GM21526 (cell line): ENCODE measurements around the gene LSP1.

ENCODE experiments used
- ATAC-seq: cut with Tn5 transposase; IDR thresholded peaks from one replicate; pipeline ENCODE4 v1.9.1; 2021; ENCODE audit warnings: moderate library complexity; ENCODE audit not compliant: unreplicated experiment, low FRiP score

The LSP1 gene

DNA sequence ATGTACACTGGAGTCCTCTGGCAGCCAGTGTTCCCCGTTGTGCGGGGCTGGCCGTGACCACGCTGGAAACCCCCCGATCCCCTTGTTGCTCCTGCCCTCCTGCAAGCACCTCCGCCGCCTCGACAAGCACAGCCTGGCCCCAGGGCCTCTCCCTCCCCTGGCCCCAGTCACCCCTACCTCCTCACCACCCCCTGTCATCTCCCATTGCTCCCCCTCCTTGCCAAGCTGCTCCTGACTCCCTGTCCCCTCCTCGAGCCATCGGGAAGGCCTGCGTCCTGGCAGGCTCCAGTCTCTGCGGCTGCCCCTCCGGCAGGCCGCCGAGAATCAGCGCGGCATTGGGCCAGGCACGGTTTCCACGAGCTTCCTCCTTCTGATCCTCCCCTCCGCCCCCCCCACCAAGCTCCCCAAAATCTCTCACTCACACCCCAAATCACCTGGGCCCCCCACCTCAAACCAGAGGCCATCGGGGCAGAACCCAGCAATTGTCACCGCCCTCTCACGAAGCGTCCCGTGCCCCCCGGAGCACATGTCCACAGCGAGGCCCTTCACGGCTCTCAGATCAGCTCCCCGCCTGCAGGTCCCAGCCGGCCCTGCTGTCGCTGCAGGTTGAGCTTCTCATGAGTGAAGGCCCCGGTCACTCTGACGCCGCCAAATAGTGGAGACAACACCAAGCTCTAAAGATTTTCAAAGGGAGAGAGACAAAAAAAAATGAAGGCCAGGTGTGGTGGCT lies 5.7 kb upstream of the LSP1 start:
- no peak for ATAC-seq

DNA sequence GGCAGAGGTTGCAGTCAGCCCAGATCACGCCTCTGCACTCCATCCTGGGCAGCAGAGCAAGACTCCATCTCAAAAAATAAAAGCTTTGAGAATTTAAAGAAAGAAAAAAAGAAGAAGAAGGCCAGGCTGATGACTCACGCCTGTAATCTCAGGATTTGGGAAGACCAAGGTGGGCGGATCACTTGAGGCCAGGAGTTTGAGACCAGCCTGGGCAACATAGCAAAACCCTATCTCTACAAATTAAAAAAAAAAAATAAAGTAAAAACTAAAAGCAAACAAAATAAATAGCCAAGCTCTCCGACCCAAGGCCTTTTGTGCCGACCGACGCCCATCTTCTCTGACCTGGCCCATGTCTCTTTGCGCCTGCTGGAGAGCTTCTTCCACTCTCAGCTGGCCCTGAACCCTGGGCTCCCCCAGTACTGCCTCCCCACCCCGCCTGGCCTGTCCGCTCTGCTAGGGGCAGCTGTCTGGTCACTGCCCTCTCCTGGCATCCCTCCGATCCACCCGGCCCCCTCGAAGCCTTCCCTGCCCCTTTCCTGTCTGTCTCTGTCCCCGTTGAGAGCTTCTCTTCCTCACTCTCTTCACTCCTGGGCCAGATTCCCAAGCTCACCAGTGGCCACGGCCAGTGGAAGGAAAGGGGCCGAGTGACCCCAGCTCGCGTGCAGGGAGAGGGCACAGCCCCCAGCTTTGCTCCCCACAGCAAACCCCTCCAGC lies 4.8 kb upstream of the LSP1 start:
- ATAC-seq: no peak

DNA sequence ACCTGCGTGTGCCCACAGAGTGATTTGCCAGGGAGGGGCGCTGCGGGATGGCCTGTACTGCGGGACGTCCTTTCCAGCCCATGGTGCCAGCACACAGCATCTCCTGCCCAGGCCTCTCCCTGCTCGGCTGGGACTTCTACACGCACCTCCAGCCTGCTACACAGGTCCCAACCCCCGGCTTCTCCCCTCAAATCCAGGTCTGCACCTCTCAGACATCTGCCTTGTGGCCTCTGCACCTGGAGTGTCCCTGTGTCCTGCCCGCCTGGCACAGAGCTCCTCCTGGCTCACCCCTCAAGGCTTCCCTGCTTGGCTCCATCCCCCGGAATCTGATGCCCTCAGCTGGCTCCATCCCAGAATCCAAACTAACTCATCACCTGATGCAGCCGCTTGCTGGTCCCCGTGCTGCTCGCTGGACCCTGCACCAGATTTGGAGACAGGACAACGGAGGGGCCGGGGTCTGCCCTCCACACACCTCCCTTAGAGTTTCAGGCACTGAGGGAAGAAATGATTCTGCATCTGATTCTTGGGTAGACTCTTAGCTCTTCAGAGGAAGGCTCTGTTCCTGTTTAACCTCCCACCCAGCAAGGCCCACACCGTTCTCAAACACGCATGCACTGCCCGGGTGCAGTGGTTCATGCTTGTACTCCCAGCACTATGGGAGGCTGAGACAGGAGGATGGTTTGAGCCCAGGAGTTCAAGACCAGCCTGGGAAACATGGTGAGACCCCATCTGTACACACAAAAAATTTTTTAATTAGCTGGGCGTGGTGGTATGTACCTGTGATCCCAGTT lies 4.0 kb upstream of the LSP1 start:
- ATAC-seq: no peak

DNA sequence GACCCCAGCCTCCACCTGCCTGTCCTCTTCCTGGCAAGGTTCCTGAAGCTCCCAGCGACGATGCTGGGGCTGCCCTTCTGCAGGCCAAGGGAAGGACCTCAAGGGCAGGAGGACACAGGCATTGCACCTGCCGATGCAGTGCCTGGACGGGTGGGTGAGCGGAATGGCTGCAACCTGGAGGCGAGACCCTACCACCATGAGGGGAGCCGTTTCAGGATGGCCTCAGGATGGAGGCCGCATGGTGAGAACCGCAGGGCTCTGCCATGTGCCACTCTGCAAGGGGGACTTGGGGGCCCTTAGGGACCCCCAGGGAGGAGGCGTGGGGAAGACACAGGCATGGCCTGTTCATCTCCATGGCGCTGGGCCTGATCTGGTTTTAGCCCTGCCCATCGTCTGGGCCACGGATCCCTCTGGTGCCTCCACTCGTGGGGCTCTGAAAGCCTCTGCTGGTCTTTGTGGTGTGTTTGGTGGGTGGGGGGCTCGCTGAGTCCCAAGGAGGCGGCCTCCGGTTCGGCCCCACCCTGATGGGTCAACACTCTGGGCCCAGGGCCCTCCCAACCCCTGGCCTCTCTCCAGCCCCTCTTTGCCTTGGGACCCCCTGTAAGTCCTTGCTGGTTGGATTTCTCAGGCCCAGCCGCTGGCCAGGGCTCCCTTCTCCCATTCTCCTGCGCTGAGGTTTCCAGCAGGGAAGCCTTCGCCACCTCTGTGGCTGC lies 1.3 kb upstream of the LSP1 start:
- ATAC-seq: no peak

DNA sequence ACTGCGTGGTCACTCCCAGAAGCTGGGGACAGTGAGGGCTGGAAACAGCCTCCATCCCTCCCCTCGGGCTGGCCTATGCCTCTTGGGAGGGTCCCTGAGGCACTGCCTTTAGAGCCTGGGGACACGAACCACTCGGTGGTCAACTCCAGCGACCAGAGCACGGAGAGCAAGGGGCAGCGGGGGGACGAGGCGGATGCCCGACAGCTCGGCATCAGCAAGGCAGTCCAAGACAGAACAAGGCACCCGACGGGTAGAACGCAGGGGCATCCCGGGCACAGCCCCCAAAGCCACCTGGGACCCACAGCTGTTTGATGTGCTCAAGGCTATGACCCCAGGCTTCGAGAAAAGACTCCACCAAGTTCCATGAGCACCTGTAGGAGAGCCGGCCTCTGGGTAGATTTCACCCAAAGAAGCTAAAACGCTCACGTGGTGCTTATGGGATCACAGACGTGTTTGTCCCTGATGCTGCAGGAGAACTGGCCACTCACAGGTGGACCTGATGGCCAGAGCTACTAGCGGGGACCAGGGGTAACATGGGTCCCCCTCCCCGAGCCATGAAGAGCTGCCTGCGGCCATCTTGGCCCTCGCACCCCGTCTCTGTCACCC lies 510 bp upstream of the LSP1 start:
- no peak for ATAC-seq

DNA sequence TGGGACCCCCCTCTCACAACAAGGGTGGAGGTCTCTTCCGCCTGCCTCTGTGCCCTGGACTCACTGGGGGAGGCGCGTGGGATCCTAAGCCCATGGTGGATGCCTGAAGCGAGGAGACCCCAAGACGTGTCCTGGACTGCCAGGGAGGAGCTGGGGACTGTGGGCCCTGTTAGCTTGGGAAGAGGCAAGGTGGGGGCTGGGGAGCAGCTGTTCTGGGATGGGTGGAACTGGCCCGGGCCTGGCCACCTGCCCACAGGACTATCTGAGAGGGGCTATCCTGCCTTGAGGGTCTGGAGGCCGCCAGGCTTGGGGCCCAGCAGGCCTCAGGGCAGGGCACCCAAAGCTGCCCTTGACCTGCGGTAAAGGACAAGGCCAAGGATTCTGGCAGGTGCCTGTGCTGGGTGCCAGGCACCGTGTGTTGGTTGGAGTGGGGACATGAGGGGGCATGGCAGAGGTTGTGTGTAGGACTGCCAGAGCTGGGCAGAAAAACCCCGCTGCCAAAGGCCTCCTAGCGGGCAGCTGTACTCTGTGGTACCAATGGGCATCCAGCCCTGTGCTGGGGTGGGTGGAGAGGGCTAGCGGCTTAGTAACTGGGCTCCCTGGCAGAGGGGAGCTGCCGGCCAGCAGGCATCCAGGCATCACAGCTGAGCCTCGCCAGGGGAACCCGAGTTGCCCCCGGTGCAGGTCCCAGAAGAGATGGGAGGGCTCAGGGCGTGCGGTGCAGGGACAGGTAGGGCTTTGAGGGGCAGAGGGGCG lies 670 bp downstream of the LSP1 start:
- no peak for ATAC-seq

DNA sequence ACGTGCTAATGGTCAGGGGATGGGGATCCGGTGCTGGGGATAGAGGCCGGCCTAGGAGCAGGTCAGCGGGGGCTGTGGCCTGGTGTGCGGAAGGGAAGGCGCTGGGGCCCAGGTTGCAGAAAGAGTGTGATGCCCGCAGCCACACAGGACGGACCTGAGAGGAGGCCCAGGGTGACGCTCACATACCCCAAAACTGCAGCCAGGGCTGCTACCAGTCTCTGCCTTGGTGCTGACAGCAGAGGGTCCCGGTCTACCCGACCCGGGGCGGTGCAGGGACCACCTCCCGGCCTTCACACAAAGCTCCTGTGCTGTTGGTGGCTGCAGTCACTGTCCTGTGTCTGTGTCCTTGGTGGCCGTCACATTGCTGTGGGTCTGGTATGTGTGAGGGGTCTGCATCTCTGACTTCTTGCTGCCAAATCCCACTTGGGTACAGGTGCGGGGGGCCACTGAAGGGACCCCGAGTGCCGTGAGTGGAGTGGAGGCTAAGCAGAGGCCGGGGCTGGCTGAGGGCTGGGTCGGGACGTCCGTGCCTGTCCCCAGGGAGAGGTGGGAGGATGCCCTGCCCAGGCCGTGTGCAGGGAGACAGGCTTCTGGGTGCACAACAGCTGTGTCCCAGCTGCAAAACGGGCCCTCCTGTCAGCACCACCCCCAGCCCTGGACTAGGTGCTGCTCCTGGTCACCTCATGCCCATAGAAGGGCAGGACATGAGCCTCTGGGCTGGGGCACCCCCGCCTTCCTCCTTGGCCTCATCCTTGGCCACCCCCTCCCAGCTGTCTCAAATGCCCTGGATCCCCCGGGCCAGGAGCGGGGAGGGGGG lies 1.5 kb downstream of the LSP1 start:
- no peak for ATAC-seq

DNA sequence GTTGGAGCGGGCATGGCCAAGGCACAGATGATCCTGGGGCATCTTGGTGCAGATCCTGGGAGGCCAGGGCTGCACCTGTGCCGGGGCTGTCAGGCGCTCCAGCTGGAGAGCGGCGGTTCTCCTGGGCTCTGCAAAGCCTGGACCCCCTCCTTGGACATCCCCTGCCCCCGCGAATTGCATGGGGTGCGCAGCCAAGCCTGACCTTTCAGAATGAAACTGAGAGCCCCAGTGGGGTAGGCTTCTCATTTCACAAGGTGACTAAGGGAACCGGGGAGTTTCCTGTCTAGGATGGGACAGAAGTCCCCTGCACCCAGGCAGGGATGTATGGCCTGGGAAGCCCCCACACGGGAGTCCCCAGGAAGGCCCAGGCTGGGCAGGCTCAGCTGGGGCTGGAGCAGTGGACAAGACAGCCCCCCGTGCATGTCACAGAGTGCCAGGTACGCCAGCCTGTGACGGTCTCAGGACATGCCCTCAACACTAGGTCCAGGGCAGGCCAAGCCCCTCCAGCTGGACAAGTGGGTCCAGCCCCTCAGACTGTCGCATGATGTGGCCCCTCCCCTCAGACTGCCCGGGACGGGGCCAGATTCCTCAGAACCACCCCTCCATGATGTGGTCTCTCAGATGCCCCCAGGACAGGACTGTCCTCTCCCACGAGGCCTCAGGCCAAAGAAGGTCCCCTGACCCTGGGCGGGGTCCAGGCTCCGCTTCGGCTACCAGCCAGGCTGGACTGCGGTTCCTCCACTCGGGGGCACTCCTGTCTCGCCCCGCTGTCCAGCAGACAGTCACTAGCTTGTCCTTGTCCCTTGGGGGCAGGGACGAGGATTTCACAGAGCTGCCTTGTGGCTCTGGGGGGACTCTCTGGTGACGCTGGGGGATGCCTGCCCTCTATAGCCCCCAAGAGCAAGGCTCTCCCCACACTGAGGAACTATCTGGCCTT lies 2.3 kb downstream of the LSP1 start:
- ATAC-seq: peak; percentile 29

DNA sequence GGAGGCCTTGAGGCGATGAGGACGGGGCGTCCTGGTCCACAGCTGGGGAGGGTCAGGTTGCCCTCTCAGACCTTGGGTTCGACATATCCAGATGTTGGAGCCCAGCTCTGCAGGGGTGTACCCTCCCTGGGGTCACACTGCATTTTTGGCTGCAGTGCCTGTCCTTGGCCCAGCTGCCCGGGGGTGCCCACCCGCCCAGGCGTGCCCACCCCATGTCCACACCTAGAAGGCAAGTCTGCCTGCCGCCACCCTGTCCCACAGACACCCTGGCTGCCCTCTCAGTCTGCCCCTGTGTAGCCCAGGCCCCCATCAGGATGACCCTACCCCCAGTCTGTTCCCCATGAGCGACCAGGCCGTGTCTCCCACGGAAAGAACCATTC lies 3.0 kb downstream of the LSP1 start:
- no peak for ATAC-seq

DNA sequence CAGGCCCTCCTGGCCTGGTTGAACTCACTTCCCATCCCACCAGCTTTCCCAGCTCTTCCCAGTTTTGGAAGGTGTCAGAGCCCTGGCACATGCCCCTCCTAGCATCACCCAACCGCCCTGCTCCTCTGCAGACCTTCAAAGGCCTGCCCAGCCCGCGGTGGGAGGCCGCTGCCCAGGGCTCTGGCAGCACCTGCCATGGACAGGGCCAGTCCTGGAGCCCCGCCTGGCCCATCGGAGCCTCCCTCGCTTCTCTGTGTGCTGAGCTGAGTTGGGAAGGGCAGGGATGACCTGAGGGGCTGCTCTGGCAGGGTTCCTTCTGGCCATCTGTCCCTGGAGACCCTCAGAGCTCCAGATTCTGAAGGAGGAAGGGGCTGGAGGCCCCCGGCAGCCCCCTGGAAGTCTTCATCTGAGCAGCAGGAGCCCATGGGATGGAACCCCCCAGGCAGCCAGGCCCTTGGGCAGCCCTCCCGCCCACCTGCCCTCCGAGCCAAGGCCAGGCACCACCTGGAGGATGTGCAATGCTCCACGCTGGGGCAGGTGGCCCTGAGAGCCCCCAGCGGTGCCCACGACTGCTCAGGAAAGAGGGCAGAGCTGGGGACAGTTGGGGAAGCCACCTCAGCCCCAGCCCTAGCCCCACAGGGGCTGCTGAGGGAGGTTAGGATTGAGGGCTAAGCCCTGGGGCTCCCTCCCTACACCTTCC lies 3.6 kb downstream of the LSP1 start:
- ATAC-seq: no peak

DNA sequence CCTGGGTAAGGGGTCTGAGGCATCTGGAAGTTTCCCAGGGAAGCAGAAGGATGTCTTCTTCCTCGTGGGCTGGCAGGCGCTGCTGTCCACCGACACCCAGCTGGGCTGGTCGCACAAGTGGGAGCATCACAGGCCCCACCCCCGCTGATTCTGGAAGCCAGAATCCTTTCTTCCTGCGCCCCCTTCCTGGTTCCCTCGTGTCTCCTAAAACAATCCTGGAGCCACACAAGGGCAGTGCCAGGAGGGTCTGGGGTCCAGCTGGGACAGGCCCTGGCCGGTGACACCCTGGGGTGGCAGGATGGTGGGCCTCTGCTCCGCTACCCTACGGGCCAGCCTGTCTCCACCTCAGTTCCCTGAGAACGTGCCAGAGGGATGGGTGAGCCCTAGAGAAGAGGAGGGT lies 4.2 kb downstream of the LSP1 start:
- ATAC-seq: no peak

DNA sequence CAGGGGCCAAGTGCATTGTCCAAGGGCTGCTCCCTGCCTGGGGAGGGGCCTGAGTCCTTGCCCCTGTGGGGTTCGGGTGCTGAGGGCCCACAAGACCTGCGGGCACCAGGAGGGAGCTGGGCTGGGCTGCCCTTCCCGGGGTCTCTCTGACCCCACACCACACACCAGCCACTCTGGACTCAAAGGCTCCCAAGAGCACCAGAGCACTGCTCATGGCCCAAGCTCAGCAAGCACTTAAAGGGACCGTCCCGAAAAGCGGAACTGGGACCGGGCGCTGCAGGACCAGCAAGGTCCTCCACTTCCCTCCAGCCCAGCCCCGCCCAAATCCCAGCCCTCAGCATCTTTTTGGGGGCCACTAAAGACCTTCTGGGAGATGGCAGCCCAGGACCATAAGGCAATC lies 5.3 kb downstream of the LSP1 start:
- no peak for ATAC-seq

DNA sequence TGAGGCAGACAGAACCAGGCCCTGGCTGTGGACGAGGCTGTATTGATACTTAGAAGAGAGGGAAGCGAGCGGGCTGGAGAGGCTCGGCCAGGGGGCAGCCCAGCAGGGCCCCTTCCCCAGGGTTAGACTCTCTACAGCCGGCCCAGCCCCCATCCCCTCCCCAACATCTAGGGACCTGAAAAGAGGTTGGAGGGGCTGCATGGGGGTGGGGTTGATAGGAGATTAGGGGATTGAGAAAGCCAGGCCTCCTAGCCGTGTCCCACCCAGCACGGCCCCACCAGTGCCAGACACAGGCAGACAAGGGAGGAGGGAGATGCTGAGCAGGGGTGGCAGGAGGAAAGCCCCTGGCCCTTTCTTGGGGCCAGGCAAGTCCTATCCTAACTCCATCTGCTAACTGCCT lies 5.7 kb downstream of the LSP1 start:
- no peak for ATAC-seq

DNA sequence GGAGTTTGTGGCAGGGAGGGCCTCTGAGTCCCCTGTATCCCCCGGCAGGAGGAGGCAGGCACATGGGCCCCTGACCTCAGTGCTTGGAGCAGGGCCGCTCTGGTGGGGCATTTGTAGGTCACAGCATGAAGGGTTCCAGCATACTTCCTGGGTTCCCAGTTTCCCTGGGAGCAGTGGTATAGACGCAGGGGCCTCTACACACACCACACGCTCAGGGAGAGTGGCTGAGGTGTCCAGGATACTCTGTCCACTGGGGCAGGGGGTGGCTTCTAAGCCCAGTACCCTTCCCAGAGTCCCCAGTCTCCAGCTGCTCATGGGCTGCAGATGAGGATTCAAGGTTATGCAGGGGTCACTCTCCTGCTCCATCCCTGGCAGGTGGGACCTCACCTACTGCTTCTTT lies 6.1 kb downstream of the LSP1 start:
- ATAC-seq: no peak

DNA sequence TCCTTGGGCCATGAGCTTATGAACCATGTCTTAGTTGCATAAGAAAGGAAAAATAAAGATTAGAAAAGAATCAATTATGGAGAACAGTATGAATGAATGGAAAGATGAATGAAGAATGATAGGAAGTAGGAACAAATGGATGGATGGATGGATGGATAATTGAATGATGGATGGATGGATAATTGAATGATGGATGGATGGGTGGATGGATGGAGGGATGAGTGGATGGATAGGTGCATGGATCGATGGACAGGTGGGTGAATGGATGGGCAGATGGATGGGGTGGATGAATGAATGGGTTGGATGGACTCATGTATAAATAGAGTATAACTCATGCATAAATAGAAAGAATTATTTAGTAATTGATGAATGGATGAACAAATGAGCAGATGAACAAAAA lies 7.2 kb downstream of the LSP1 start:
- ATAC-seq: no peak

DNA sequence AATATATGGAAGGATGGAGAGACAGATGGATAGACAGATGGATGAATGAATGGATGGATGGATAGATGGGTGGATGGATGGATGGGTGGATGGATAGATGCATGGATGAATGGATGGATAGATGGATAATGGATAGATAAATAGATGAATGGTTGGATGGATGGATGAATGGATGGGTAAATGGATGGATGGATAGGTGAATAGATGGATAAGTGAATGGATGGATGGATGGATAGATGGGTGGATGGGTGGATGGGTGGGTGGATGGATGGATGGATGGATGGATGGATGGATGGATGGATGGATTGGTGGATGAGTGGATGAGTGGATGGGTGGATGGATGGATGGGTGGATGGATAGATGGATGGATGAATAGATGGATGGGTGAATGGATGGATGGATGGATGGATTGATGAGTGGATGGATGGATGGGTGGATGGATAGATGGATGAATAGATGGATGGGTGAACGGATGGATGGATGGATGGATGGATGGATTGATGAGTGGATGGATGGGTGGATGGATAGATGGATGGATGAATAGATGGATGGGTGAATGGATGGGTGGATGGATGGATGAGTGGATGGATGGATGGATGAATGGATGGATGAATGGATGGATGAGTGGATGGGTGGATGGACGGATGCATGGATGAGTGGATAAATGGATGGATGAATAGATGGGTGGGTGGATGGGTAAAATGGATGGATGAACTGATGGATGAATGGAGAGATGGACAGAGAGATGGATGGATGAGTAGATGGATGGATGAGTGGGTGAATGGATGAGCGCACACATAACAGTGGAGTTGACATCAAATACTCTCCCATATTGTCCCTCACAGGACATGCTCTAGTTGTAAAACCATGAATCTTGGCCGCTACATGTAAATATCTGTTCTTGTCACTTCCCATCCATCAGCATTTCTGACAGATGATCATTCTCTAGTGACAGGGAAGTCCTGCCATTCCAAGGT lies 8.8 kb downstream of the LSP1 start:
- ATAC-seq: no peak
